Raji (cell line): ENCODE results near the gene SPHK1.

Experiments used
- POLR2A ChIP-seq: IDR thresholded peaks from 2 replicates; pipeline ENCODE4 v1.6.1; 2011; ENCODE audit warnings: low read depth, low read length, control low read depth; ENCODE audit not compliant: insufficient read depth

The SPHK1 gene

GRCh38 chr17:76356803-76357456 lies 27.5 kb upstream of the SPHK1 start:
- no peak for TF ChIP-seq POLR2A

- TF ChIP-seq POLR2A = 0 out of 2 replicates have a peak, but pooled peaks have one; percentile 22
These were observed 26.7 kb upstream of the SPHK1 start for GRCh38 chr17:76357597-76358158.

GRCh38 chr17:76359375-76359774 lies 25.0 kb upstream of the SPHK1 start:
- TF ChIP-seq POLR2A = no peak

GRCh38 chr17:76360461-76360860 lies 23.9 kb upstream of the SPHK1 start:
- TF ChIP-seq POLR2A = no peak

GRCh38 chr17:76363107-76363842 lies 21.1 kb upstream of the SPHK1 start:
- TF ChIP-seq POLR2A = no peak

GRCh38 chr17:76365256-76365903 lies 19.0 kb upstream of the SPHK1 start:
- TF ChIP-seq POLR2A = no peak

- no peak for TF ChIP-seq POLR2A
These were observed 18.2 kb upstream of the SPHK1 start for GRCh38 chr17:76366247-76366646.

- no peak for TF ChIP-seq POLR2A
These were observed 16.8 kb upstream of the SPHK1 start for GRCh38 chr17:76367642-76368041.

GRCh38 chr17:76368545-76368944 lies 15.9 kb upstream of the SPHK1 start:
- no peak for TF ChIP-seq POLR2A

- no peak for TF ChIP-seq POLR2A
These were observed 15.0 kb upstream of the SPHK1 start for GRCh38 chr17:76369379-76369778.

- no peak for TF ChIP-seq POLR2A
These were observed 14.6 kb upstream of the SPHK1 start for GRCh38 chr17:76369804-76370203.

- no peak for TF ChIP-seq POLR2A
These were observed 14.0 kb upstream of the SPHK1 start for GRCh38 chr17:76370261-76370993.

GRCh38 chr17:76371656-76372628 lies 12.5 kb upstream of the SPHK1 start:
- TF ChIP-seq POLR2A = no peak

GRCh38 chr17:76376318-76377133 lies 7.9 kb upstream of the SPHK1 start:
- no peak for TF ChIP-seq POLR2A
